ENCODE measurements around the gene CNGA3. TPM values are rescaled to one million over a fixed set of nuclear protein-coding genes. Genes with fewer than 3 reads are reported as not detected.
"Not testable (repeated sequence)": the region's sequence is repeated elsewhere in the genome, so short reads cannot be mapped to it uniquely, and the experiment has no call there.

Gene CNGA3
- total RNA-seq, 2 donors from 2014 or later, result not detected

- Mint-ChIP-seq H3K4me1 (no peaks in the 10 kb centered on the region), H3K36me3 (ENCODE audit: low read depth) (no peaks in the 10 kb centered on the region), H3K4me3 (no peak overlapping the region), H3K27ac (no peak overlapping the region), H3K27me3 (peaks cover 65% of the 10 kb centered on the region)
- no peak for DNase-seq
- no peak for ATAC-seq
- no peaks in the 10 kb centered on the region for H3K9me3 ChIP-seq (ENCODE audit: control insufficient read depth, low read length, poor library complexity, severe bottlenecking)
Observed at GRCh38 chr2:98311771-98312545, 34.3 kb upstream of the CNGA3 start.

- no peaks in the 10 kb centered on the region for H3K4me1 Mint-ChIP-seq
- H3K27me3 Mint-ChIP-seq, result peaks cover 58% of the 10 kb centered on the region
- H3K36me3 Mint-ChIP-seq (ENCODE audit: low read depth), result no peaks in the 10 kb centered on the region
- ATAC-seq (no peak), DNase-seq (no peak)
- no peak overlapping the region for H3K4me3 Mint-ChIP-seq
- H3K27ac Mint-ChIP-seq, result no peak overlapping the region
- no peaks in the 10 kb centered on the region for H3K9me3 ChIP-seq (ENCODE audit: control insufficient read depth, low read length, poor library complexity, severe bottlenecking)
Observed at GRCh38 chr2:98313492-98314250, 32.6 kb upstream of the CNGA3 start.

- Mint-ChIP-seq H3K36me3 (ENCODE audit: low read depth) (no peaks in the 10 kb centered on the region), H3K4me1 (no peaks in the 10 kb centered on the region), H3K4me3 (no peak overlapping the region), H3K27me3 (peaks cover 55% of the 10 kb centered on the region), H3K27ac (no peak overlapping the region)
- ATAC-seq, result no peak
- no peak for DNase-seq
- H3K9me3 ChIP-seq (ENCODE audit: control insufficient read depth, low read length, poor library complexity, severe bottlenecking), result no peaks in the 10 kb centered on the region
Observed at GRCh38 chr2:98314251-98314650, 32.0 kb upstream of the CNGA3 start.

GRCh38 chr2:98315957-98316356, 30.3 kb upstream of the CNGA3 start:
- no peak for DNase-seq
- H3K9me3 ChIP-seq (ENCODE audit: control insufficient read depth, low read length, poor library complexity, severe bottlenecking), result no peaks in the 10 kb centered on the region
- H3K36me3 Mint-ChIP-seq (ENCODE audit: low read depth), result no peaks in the 10 kb centered on the region
- H3K27ac Mint-ChIP-seq, result no peak overlapping the region
- no peak overlapping the region for H3K4me3 Mint-ChIP-seq
- H3K4me1 Mint-ChIP-seq, result no peaks in the 10 kb centered on the region
- H3K27me3 Mint-ChIP-seq, result peaks cover 38% of the 10 kb centered on the region
- ATAC-seq, result no peak

- no peak overlapping the region for H3K27ac Mint-ChIP-seq
- H3K9me3 ChIP-seq (ENCODE audit: control insufficient read depth, low read length, poor library complexity, severe bottlenecking), result no peaks in the 10 kb centered on the region
- H3K4me1 Mint-ChIP-seq, result no peaks in the 10 kb centered on the region
- no peak for ATAC-seq
- no peaks in the 10 kb centered on the region for H3K36me3 Mint-ChIP-seq (ENCODE audit: low read depth)
- no peak overlapping the region for H3K4me3 Mint-ChIP-seq
- DNase-seq, result no peak
- peaks cover 26% of the 10 kb centered on the region for H3K27me3 Mint-ChIP-seq
Observed at GRCh38 chr2:98317214-98317613, 29.0 kb upstream of the CNGA3 start.

GRCh38 chr2:98320171-98320570, 26.1 kb upstream of the CNGA3 start:
- not testable (repeated sequence) for H3K27ac Mint-ChIP-seq; H3K27me3 Mint-ChIP-seq; H3K36me3 Mint-ChIP-seq (ENCODE audit: low read depth); DNase-seq; H3K9me3 ChIP-seq (ENCODE audit: control insufficient read depth, low read length, poor library complexity, severe bottlenecking); H3K4me1 Mint-ChIP-seq; H3K4me3 Mint-ChIP-seq; ATAC-seq

GRCh38 chr2:98324181-98324580, 22.1 kb upstream of the CNGA3 start:
- no peak for ATAC-seq
- Mint-ChIP-seq H3K36me3 (ENCODE audit: low read depth) (no peaks in the 10 kb centered on the region), H3K27ac (no peak overlapping the region), H3K4me3 (no peak overlapping the region), H3K27me3 (no peaks in the 10 kb centered on the region), H3K4me1 (no peaks in the 10 kb centered on the region)
- DNase-seq, result no peak
- H3K9me3 ChIP-seq (ENCODE audit: control insufficient read depth, low read length, poor library complexity, severe bottlenecking), result no peaks in the 10 kb centered on the region

- Mint-ChIP-seq H3K27me3 (peaks cover 23% of the 10 kb centered on the region), H3K4me1 (no peaks in the 10 kb centered on the region), H3K27ac (no peak overlapping the region), H3K4me3 (no peak overlapping the region), H3K36me3 (ENCODE audit: low read depth) (no peaks in the 10 kb centered on the region)
- ATAC-seq (no peak), DNase-seq (no peak)
- no peaks in the 10 kb centered on the region for H3K9me3 ChIP-seq (ENCODE audit: control insufficient read depth, low read length, poor library complexity, severe bottlenecking)
Observed at GRCh38 chr2:98327776-98328175, 18.5 kb upstream of the CNGA3 start.

- Mint-ChIP-seq H3K4me3 (no peak overlapping the region), H3K27ac (no peak overlapping the region), H3K27me3 (peaks cover 23% of the 10 kb centered on the region), H3K4me1 (no peaks in the 10 kb centered on the region), H3K36me3 (ENCODE audit: low read depth) (no peaks in the 10 kb centered on the region)
- no peaks in the 10 kb centered on the region for H3K9me3 ChIP-seq (ENCODE audit: control insufficient read depth, low read length, poor library complexity, severe bottlenecking)
- DNase-seq (no peak), ATAC-seq (no peak)
Observed at GRCh38 chr2:98329549-98329948, 16.7 kb upstream of the CNGA3 start.

- H3K4me3 Mint-ChIP-seq, result no peak overlapping the region
Observed at GRCh38 chr2:98332989-98333388, 13.3 kb upstream of the CNGA3 start.

GRCh38 chr2:98333922-98334321, 12.3 kb upstream of the CNGA3 start:
- no peaks in the 10 kb centered on the region for H3K4me1 Mint-ChIP-seq
- H3K9me3 ChIP-seq (ENCODE audit: control insufficient read depth, low read length, poor library complexity, severe bottlenecking), result no peaks in the 10 kb centered on the region
- DNase-seq (no peak), ATAC-seq (no peak)
- no peak overlapping the region for H3K4me3 Mint-ChIP-seq
- H3K36me3 Mint-ChIP-seq (ENCODE audit: low read depth), result peaks cover 4% of the 10 kb centered on the region
- H3K27ac Mint-ChIP-seq, result no peak overlapping the region
- H3K27me3 Mint-ChIP-seq, result peaks cover 40% of the 10 kb centered on the region

More at GRCh38 chr2:98332989-98333388, 13.3 kb upstream of the CNGA3 start:
- Mint-ChIP-seq H3K27ac (no peak overlapping the region), H3K4me1 (no peaks in the 10 kb centered on the region), H3K27me3 (peaks cover 40% of the 10 kb centered on the region), H3K36me3 (ENCODE audit: low read depth) (peaks cover 4% of the 10 kb centered on the region)
- DNase-seq, result no peak
- no peak for ATAC-seq
- H3K9me3 ChIP-seq (ENCODE audit: control insufficient read depth, low read length, poor library complexity, severe bottlenecking), result no peaks in the 10 kb centered on the region

- peaks cover 44% of the 10 kb centered on the region for H3K27me3 Mint-ChIP-seq
- H3K4me3 Mint-ChIP-seq, result no peak overlapping the region
- H3K4me1 Mint-ChIP-seq, result peaks cover 2% of the 10 kb centered on the region
- no peak for DNase-seq
- no peak for ATAC-seq
- H3K27ac Mint-ChIP-seq, result no peak overlapping the region
- H3K36me3 Mint-ChIP-seq (ENCODE audit: low read depth), result peaks cover 4% of the 10 kb centered on the region
- H3K9me3 ChIP-seq (ENCODE audit: control insufficient read depth, low read length, poor library complexity, severe bottlenecking), result no peaks in the 10 kb centered on the region
Observed at GRCh38 chr2:98334439-98335078, 11.7 kb upstream of the CNGA3 start.

GRCh38 chr2:98335271-98335670, 11.0 kb upstream of the CNGA3 start:
- peaks cover 4% of the 10 kb centered on the region for H3K36me3 Mint-ChIP-seq (ENCODE audit: low read depth)
- peaks cover 46% of the 10 kb centered on the region for H3K27me3 Mint-ChIP-seq
- H3K4me3 Mint-ChIP-seq, result no peak overlapping the region
- DNase-seq (no peak), ATAC-seq (no peak)
- H3K9me3 ChIP-seq (ENCODE audit: control insufficient read depth, low read length, poor library complexity, severe bottlenecking), result no peaks in the 10 kb centered on the region
- no peak overlapping the region for H3K27ac Mint-ChIP-seq
- peaks cover 2% of the 10 kb centered on the region for H3K4me1 Mint-ChIP-seq

All from T-helper 17 cell (primary cell).